ENCODE results near the gene ELMOD1.

Gene ELMOD1

DNA sequence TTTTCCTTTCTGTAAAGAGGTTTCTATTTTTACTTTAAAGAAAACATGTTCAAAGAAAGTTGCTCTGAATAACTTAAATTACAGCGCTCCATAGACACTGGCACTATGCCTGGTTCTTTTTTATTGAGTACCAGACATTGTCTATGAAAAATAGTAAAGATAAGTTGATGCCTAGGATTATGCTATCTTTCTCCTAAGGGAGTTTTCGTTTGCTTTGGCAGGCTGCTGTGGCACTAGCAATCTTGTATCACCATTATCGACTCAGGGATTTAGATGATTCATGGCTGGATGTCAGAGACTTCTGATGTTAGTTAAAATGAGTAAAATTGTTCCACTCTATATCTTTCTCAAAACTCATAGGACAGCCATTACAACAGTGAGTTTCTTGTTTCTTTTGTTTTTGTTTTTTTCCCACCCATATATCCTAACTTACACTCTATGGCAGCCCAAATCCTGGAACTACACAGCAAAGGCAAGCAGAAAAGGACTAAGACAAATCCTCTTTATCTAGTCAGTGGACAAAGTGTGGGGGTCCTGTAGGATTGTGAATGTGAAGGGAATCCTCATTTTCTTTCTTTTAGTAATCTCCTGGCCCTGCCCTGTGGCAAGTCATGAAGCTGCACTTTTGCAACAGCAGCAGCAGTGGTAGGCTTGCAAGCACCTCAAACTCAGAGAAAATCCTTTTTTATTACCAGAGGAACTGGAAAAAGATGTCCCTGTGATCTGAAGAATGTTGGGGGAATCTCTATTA lies 100.2 kb downstream of the ELMOD1 start:
- no peak for DNase-seq

GRCh38 chr11:107695446-107695845 lies 104.5 kb downstream of the ELMOD1 start:
- no peak for DNase-seq

DNA sequence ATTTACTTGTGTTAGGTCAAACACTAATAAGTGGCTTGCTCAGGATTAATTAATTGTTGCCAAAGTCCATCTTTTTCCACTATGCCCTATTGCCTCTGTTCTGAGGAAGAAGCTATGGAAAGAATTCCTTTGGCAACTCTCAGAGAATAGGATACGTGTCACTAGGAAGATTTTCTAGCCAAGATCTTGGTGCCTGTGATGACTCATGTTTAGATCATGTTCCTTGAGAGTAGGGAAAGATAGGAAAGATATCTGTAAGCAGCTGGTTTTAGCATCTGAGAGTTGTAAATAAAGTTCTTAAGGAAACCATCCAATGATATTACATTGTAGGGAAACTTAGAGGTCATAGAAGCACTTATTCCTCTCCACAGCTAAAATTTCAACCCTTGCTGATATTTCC lies 105.2 kb downstream of the ELMOD1 start:
- no peak for DNase-seq

GRCh38 chr11:107697291-107697690 lies 106.3 kb downstream of the ELMOD1 start:
- no peak for DNase-seq

DNA sequence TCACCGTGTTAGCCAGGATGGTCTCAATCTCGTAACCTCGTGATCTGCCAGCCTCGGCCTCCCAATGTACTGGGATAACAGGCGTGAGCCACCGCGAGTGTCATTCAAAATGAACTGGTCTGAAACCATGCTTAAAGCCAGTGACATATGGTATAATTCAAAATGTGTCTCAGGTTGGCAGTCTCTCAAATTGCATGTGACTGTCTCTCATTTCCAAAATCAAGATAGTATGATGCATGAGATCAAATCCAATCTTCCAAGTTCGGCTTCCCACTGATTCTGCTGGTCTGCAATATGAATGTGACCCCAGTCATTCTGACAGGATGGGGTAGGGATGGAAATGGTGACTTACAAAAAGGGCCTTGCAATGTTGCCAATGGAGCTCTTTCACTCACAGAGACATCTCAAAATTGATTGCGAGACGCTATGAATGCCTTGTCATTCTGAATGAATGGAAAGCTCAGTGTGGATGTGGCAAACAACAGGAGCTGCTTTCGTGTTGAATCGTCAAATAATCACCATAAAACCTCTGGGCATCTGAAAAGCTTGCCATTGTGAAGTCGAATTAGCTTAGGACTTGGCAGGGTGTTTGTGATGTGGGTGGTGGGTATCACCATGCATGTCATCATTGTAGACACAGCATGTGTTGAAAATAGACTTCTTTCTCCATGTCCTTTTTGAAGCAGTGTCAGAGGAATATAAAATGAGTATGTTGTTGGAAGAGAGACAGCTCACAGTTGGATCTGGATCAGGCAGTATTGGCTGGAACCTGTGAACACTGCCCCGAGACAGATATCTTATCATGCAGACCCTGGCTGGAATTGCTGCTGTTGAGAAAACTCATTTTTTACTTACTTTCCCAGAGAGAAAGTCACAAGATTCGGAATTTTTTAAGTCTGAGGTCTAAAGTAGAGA lies 108.7 kb downstream of the ELMOD1 start:
- DNase-seq = no peak

DNA sequence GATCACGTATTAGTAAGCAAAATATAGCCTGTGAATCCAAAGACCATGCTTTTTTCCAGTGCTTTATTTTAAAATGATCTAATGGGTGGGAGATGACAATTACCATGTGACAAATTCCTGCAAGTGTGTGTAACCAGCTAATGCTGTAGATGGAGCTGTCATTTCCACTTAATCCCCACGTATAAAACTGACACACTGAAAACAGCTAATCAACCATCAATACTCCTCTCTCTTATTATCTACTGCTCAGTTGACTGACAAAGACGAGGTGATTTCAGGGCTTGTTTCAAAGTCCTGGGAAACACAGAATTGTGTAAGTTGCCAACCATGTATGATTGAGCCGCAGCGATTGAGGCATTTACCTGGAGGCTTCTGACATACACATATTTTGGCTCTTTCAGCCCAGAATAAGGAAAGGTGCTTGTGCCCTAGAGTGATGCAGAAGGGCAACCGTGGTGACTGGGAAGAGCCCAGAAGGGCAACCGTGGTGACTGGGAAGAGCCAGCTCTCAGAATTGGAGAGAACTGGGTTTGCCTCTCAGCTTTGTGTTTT lies 111.2 kb downstream of the ELMOD1 start:
- no peak for DNase-seq

- no peak for DNase-seq
Observed at GRCh38 chr11:107702723-107703122, 111.8 kb downstream of the ELMOD1 start.

DNA sequence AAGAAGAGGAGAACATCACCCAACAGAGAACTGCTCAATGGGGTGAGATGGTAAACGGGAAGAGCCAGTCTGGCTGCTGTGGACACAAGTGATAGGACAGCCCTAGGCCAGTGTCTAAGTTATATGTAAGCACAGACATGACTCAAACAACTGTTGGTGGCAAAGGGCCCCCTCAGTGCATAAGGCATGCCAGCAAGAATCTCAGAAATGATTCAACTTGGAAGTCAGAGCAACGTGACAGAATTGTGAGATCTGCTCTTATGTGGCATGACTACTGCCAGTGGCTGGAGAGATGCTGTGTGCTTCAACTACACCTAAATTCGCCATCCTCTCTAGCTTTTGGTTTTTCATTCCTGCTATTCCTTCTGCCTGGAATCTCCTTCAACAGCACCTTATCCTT lies 113.5 kb downstream of the ELMOD1 start:
- no peak for DNase-seq

- DNase-seq = no peak
Observed at GRCh38 chr11:107705027-107705426, 114.1 kb downstream of the ELMOD1 start.

DNA sequence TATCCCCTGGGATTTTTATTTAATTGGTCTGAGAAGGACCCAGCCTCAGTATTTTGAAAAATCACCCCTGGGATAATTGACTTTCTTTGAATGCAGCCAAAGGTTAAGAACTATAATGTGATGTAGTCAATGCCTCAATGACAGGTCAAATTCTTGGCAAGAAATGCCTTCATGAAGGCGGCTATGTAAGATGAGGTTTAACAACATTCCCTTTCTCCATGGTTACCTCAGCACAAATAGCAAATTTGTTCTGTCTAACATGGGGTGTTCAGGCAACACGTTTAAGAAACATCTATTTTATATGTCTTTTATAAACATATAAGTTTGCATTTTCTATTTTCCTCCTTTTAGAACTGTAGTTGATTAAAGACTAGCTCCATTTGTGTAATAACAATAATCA lies 115.6 kb downstream of the ELMOD1 start:
- DNase-seq = no peak

DNA sequence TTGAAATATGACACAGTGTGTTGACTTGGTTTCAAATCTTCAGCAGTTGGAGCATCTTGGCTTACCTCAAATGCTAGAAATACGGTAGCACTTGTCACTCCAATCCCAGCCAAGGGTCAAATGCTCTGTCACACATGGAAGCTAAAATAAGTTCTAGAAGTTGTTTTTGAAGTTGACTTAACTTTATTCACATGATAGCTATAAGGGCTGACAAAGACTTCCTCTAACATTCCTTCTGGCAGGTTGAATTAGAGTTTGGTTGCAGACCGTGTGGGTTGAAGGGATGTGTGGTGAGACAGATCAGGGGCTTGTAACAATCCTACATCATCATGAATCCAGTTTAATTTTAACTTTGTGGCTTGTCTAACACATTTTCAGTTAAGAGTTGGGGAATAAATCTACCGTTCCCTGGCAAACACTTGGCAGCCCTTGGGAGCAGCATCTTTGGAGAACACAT lies 116.3 kb downstream of the ELMOD1 start:
- DNase-seq = no peak

DNA sequence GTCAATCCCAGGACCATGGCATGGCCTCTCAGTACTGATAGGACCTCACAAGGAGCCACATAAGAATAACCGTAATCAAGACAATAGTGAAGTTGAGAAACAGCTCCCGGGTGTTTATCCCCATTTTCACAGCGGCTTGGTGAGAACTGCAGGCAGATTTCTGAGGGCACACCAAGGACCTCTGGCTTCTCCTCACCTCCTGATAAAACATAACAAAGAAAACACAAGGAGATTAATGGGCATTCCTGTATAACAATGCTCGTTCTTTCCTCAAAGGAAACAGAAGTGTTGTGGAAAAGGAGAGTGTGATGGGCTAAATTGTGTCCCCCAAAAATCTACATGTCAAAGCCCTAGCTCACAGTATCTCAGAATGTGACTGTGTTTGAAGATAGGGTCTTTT lies 116.9 kb downstream of the ELMOD1 start:
- DNase-seq = no peak

GRCh38 chr11:107708792-107709191 lies 117.8 kb downstream of the ELMOD1 start:
- no peak for DNase-seq

DNA sequence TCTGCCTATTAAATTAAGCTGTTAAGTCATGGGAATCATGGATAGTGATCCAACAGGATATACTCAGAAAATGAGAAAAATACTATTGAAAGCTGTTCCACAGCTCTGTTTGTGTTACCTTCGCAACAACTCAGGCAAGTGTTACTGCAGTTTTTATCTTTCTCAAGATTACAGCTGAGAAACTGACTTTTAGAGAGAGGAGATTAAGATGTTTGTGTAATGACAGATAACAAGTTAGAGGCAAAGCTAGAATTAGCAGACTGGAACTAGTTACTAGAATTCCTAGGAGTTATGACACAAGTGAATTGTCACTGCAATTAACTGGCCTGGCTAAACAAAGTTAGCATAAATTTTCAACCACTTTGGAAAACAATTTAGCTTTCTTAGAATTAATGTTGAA lies 119.4 kb downstream of the ELMOD1 start:
- DNase-seq = no peak

DNA sequence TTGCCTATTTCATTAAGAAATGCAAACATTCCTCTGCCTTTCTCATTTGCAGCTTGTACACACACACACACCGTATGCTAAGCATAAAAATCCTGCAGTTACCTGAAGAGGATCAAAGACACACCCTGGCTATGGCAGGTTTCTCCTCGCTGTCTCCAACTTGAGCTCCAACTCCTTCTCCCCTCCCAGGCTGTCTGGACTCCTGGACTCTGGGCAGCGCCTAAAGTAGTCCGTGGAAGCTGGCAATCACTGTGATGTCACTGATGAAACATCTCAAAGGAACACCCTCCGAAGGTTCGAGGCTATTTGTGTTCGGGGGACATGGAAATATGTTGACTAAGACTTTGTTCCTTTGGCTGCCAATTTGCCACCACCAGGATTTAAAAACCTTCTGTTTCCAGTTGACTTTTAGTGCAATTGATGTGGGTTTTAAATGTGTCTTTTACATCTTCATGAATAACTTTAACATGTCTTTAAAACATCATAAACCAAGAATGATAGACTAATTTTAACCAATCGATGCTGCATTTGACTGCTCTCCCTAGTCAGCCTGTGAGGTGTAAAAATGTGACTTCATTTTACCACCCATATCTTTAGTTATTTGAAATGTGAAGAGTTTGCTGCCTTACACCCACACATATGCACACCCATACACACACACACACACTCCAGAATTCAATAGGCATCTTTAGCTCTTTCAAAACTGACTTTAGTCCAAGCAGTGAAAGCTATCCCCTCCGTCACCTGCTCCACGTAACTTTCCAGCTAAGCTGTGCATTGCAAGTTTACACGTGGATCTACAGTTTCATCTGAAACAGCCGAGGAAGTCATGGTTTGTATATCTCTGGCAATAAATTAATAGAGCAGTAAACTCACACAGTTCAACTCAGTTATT lies 121.2 kb downstream of the ELMOD1 start, which contains the start of gene SLN:
Gene SLN, minus strand, starts transcription at position 196 of the 895 bp plus-strand sequence.
- no peak for DNase-seq

- no peak for DNase-seq
Observed at GRCh38 chr11:107713009-107713408, 122.1 kb downstream of the ELMOD1 start.

All from activated CD4-positive, alpha-beta T cell treated with anti-CD3 and anti-CD28 coated beads, Interleukin-2, amount 50 U/mL, for 48 hours (primary cell).